ENCODE data around the gene GPR55. TPM values are rescaled to one million over a fixed set of nuclear protein-coding genes. Genes with fewer than 3 reads are reported as not detected.

The GPR55 gene
- total and polyA plus RNA-seq, 7 donors, result 0.01 to 0.32 (median 0.03) TPM; not detected in 4

DNA sequence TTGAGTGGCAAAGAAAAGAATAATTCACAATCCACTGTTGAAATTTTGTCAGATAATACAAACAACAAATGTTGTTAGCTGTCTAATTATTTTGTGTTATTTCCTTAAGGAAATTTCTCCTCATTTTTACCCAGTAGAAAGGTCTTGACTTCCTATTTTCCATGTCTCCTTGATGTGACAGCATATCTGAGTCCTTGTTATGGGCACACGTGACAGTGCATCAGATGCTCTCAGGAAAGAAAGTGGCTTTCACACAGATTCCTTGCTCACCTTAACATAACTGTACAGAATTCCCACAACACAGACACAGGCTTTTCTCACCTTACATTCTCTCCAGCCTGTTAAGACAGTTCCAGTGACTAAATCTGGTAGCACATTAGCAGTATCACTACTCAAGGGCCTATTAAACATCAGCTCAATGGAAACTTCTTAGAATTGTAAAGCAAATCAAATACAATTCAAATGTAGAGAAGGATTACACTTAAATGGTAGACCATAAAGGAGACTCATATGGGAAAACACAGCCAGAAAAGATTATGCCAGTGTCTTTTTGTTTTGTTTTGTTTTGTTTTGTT lies 30.2 kb upstream of the GPR55 start:
- H3K9me3 ChIP-seq, result no peaks in the 10 kb centered on the region
- DNase-seq (no peak), ATAC-seq (no peak)
- peaks cover 9% of the 10 kb centered on the region for H3K4me1 ChIP-seq
- no peak overlapping the region for H3K27ac ChIP-seq
- intact Hi-C loops (cut with DNase I), result no loop called here
- TF ChIP-seq, protein P1, sequence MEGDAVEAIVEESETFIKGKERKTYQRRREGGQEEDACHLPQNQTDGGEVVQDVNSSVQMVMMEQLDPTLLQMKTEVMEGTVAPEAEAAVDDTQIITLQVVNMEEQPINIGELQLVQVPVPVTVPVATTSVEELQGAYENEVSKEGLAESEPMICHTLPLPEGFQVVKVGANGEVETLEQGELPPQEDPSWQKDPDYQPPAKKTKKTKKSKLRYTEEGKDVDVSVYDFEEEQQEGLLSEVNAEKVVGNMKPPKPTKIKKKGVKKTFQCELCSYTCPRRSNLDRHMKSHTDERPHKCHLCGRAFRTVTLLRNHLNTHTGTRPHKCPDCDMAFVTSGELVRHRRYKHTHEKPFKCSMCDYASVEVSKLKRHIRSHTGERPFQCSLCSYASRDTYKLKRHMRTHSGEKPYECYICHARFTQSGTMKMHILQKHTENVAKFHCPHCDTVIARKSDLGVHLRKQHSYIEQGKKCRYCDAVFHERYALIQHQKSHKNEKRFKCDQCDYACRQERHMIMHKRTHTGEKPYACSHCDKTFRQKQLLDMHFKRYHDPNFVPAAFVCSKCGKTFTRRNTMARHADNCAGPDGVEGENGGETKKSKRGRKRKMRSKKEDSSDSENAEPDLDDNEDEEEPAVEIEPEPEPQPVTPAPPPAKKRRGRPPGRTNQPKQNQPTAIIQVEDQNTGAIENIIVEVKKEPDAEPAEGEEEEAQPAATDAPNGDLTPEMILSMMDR (IDR thresholded peaks at IDR 0.05), result no peak
- H3K36me3 ChIP-seq (ENCODE audit: insufficient read depth in 1 of 2, low read depth in 1 of 2), result no peaks in the 10 kb centered on the region
- 68 to 94% (median 74%) methylated on average over 1 of the region's 1 CpG for WGBS, 3 donors
- no peak overlapping the region for H3K4me3 ChIP-seq
- H3K27me3 ChIP-seq (ENCODE audit: insufficient read depth in 3 of 3, low read length in 2 of 3), result peaks cover 0 to 57% (median 4%) of the 10 kb centered on the region in 3 donors

DNA sequence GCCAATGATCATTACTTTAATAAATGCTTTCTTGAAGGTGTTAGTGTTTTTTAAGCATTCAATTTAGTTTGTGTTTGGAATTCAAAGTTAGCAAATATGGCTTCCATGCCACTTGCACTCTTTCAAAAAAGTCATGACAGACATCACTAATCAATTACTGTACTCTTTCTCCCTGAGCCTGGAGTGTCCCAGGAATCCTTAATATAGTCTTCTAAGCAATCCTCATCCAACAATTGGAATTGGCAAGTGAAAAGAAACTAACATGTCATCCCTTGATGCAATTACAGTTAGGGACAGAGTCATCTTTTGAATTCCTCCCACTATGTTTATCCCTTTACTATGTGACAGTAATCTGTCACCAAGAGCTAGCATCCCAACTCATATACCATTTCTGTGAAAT lies 29.7 kb upstream of the GPR55 start:
- Histone ChIP-seq H3K4me3 (no peak overlapping the region), H3K27ac (no peak overlapping the region), H3K36me3 (ENCODE audit: insufficient read depth in 1 of 2, low read depth in 1 of 2) (no peaks in the 10 kb centered on the region), H3K9me3 (no peaks in the 10 kb centered on the region), H3K4me1 (peaks cover 9% of the 10 kb centered on the region), H3K27me3 (ENCODE audit: insufficient read depth in 3 of 3, low read length in 2 of 3) (peaks cover 0 to 53% (median 4%) of the 10 kb centered on the region in 3 donors)
- intact Hi-C loops (cut with DNase I), result no loop called here
- no peak for ATAC-seq
- DNase-seq, result no peak
- TF ChIP-seq, protein P1 (IDR thresholded peaks at IDR 0.05), result no peak

DNA sequence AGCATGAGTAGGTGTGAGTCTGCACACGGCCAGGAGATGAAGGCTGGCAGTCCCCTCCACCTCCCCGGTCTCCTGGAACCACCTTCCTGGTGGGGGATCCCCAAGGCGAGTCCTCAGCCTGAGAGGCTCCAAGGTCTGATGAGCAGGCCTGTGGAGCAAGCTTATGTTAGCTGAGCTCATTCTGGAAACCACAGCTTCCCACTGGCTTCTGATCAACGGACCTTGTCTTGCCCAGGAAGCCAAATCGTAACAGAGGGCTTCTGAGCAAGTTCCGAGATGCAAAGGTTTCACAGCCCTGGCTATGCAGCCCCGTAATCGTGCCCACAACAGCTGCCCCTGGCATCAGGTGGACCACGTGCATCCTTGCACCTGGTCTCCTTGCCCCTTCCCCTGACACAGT lies 28.8 kb upstream of the GPR55 start:
- Histone ChIP-seq H3K4me3 (no peak overlapping the region), H3K36me3 (ENCODE audit: insufficient read depth in 1 of 2, low read depth in 1 of 2) (no peaks in the 10 kb centered on the region), H3K9me3 (no peaks in the 10 kb centered on the region), H3K27me3 (ENCODE audit: insufficient read depth in 3 of 3, low read length in 2 of 3) (peaks cover 0 to 44% (median 4%) of the 10 kb centered on the region in 3 donors), H3K27ac (no peak overlapping the region), H3K4me1 (peaks cover 9% of the 10 kb centered on the region)
- intact Hi-C loops (cut with DNase I), result no loop called here
- DNase-seq, result no peak
- no peak for ATAC-seq
- TF ChIP-seq, protein P1 (IDR thresholded peaks at IDR 0.05), result no peak
- WGBS, 3 donors, result 46 to 68% (median 51%) methylated on average over 9 of the region's 9 CpGs

DNA sequence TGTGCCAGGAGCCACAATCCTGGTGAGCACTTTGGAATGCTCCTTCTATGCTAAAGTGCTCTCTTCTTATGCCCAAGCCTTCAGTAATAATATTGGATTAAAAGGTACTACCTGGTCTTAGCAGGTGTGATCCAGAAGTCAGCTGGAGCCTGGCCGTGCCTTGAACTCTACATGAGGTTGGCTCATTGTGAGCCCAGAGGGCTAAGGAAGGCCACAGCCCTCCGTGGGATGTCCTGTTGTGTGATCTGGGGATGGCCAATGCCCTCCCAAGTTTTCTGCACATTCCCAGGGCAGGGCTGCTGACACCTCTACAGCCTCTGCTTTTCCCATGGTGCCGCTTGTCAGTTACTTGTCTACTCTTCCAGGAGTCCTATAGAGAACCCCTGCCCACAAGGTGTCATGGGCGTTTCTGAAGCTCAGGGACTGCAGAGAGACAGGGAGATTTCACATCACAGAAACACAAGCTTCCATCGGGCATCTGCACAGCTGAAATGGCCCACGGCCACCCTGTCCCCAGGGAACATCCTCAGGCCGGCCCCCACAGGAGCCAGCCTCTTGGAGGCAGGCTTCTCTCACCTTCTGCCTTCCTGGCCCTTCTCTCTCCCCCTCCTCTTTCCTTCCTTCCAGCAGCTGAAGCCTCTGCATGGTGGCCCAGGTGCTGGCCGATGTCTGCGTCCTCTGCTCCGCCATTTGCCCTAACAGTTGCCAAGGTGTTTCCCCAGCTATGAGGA lies 27.3 kb upstream of the GPR55 start:
- Histone ChIP-seq H3K4me1 (peaks cover 4% of the 10 kb centered on the region), H3K9me3 (no peaks in the 10 kb centered on the region), H3K27me3 (ENCODE audit: insufficient read depth in 3 of 3, low read length in 2 of 3) (peaks cover 0 to 30% (median 4%) of the 10 kb centered on the region in 3 donors), H3K36me3 (ENCODE audit: insufficient read depth in 1 of 2, low read depth in 1 of 2) (no peaks in the 10 kb centered on the region), H3K4me3 (no peak overlapping the region), H3K27ac (no peak overlapping the region)
- TF ChIP-seq, protein P1 (IDR thresholded peaks at IDR 0.05), result no peak
- intact Hi-C loops (cut with DNase I), result no loop called here
- DNase-seq (no peak), ATAC-seq (no peak)
- WGBS, 3 donors, result 82 to 87% (median 84%) methylated on average over 10 of the region's 10 CpGs
